ENCODE data around the gene PPID. TPM values are rescaled to one million over a fixed set of nuclear protein-coding genes. Genes with fewer than 3 reads are reported as not detected.

PPID gene
- total RNA-seq (2022) (32.4 and 34.4 TPM in 2 replicates), Bru-seq, nascent RNA (percentile 81 among the genes with signal in this experiment), BruChase-seq, experiment 1, labeled RNA remaining after a 6-hour chase (percentile 90 among the genes with signal in this experiment), BruChase-seq, experiment 2, labeled RNA remaining after a 2-hour chase (percentile 84 among the genes with signal in this experiment)
- long read RNA-seq, transcript PPID-201 (10 exons, 1,823 nt): major isoform, 102 of 120 reads
- long read RNA-seq, partial matches to known transcripts: 15 of 120 reads
- long read RNA-seq, other reads (novel, unspliced or antisense): 3 of 120 reads

GRCh38 chr4:158722917-158723793, at the start of gene PPID:
Gene PPID (minus strand): TSS chr4:158723396. CDS start chr4:158723288, 108 bp downstream.
- DNase-seq: peak; percentile 77
- no peak for TF ChIP-seq CTCF (IDR thresholded peaks at IDR 0.05; ENCODE audit: unreplicated experiment)
- Mint-ChIP-seq H3K9me3 (ENCODE audit: low read depth, unreplicated experiment) (no peaks in the 10 kb centered on the region), H3K27ac (ENCODE audit: unreplicated experiment) (peak within 1 kb of the TSS; percentile 92), H3K36me3 (ENCODE audit: insufficient read depth, unreplicated experiment) (peaks cover 22% of the 10 kb centered on the region), H3K4me3 (ENCODE audit: low read depth, unreplicated experiment) (peak within 1 kb of the TSS; percentile 94), H3K27me3 (ENCODE audit: unreplicated experiment) (no peaks in the 10 kb centered on the region), H3K4me1 (ENCODE audit: low read depth, unreplicated experiment) (peaks cover 9% of the 10 kb centered on the region)
- CTCF ChIA-PET: no interaction called here
- intact Hi-C loops (cut with micrococcal nuclease; ENCODE audit: unreplicated experiment): loop anchor here (10.0 kb wide), 1 partner anchor 732 kb away; no protein-coding TSS in a partner anchor
- BruUV-seq (replicated peaks): TSS peak; percentile 98

- Mint-ChIP-seq H3K4me3 (ENCODE audit: low read depth, unreplicated experiment) (peak overlapping the region; percentile 99), H3K36me3 (ENCODE audit: insufficient read depth, unreplicated experiment) (peaks cover 33% of the 10 kb centered on the region), H3K27me3 (ENCODE audit: unreplicated experiment) (no peaks in the 10 kb centered on the region), H3K27ac (ENCODE audit: unreplicated experiment) (peak overlapping the region; percentile 42), H3K9me3 (ENCODE audit: low read depth, unreplicated experiment) (no peaks in the 10 kb centered on the region), H3K4me1 (ENCODE audit: low read depth, unreplicated experiment) (peaks cover 32% of the 10 kb centered on the region)
- DNase-seq: no peak
- intact Hi-C loops (cut with micrococcal nuclease; ENCODE audit: unreplicated experiment): loop anchor here (5.0 kb wide), 1 partner anchor 39 kb away; no protein-coding TSS in a partner anchor
- CTCF ChIA-PET: no interaction called here
- no TSS peak for BruUV-seq (replicated peaks)
- no peak for TF ChIP-seq CTCF (IDR thresholded peaks at IDR 0.05; ENCODE audit: unreplicated experiment)
These were observed 48.6 kb upstream of the PPID start for GRCh38 chr4:158771776-158772175.

GRCh38 chr4:158770671-158771070, 47.5 kb upstream of the PPID start:
- no peak for DNase-seq
- Mint-ChIP-seq H3K27ac (ENCODE audit: unreplicated experiment) (peak overlapping the region; percentile 42), H3K36me3 (ENCODE audit: insufficient read depth, unreplicated experiment) (peaks cover 33% of the 10 kb centered on the region), H3K4me3 (ENCODE audit: low read depth, unreplicated experiment) (peak overlapping the region; percentile 99), H3K27me3 (ENCODE audit: unreplicated experiment) (no peaks in the 10 kb centered on the region), H3K9me3 (ENCODE audit: low read depth, unreplicated experiment) (no peaks in the 10 kb centered on the region), H3K4me1 (ENCODE audit: low read depth, unreplicated experiment) (peaks cover 32% of the 10 kb centered on the region)
- CTCF ChIA-PET: no interaction called here
- intact Hi-C loops (cut with micrococcal nuclease; ENCODE audit: unreplicated experiment): loop anchor here (5.0 kb wide), 1 partner anchor 38 kb away; no protein-coding TSS in a partner anchor
- BruUV-seq (replicated peaks): no TSS peak
- TF ChIP-seq CTCF (IDR thresholded peaks at IDR 0.05; ENCODE audit: unreplicated experiment): no peak

GRCh38 chr4:158769175-158769921, 46.2 kb upstream of the PPID start:
- CTCF ChIA-PET: interaction anchor here (0.8 kb wide), 1 partner anchor 69 kb away, joined by 3 read pairs; no protein-coding TSS in a partner anchor
- DNase-seq: peak; percentile 18
- Mint-ChIP-seq H3K27me3 (ENCODE audit: unreplicated experiment) (no peaks in the 10 kb centered on the region), H3K4me1 (ENCODE audit: low read depth, unreplicated experiment) (peaks cover 25% of the 10 kb centered on the region), H3K4me3 (ENCODE audit: low read depth, unreplicated experiment) (peak overlapping the region; percentile 99), H3K9me3 (ENCODE audit: low read depth, unreplicated experiment) (no peaks in the 10 kb centered on the region), H3K27ac (ENCODE audit: unreplicated experiment) (peak overlapping the region; percentile 88), H3K36me3 (ENCODE audit: insufficient read depth, unreplicated experiment) (peaks cover 33% of the 10 kb centered on the region)
- BruUV-seq (replicated peaks): no TSS peak
- intact Hi-C loops (cut with micrococcal nuclease; ENCODE audit: unreplicated experiment): no loop called here
- no peak for TF ChIP-seq CTCF (IDR thresholded peaks at IDR 0.05; ENCODE audit: unreplicated experiment)
